Spleen (tissue), 11 donors: ENCODE data around the gene NTRK1. TPM values are rescaled to one million over a fixed set of nuclear protein-coding genes. Genes with fewer than 3 reads are reported as not detected.
A peak's percentile ranks its signal among the peaks of the same experiment; 100 is the strongest.

Experiments
- DNase-seq: peaks from one replicate; pipeline ENCODE4 v3.0.0-alpha.2; 2020
- H3K27ac ChIP-seq, 8 donors: fragments of 200-600 bp; sonication (generic) in 7 of 8; 1 replicate in 4 of 8; 2 replicates in 4 of 8; pipeline versions ENCODE4 v1.5.0 to v1.8.0; 2016 to 2021; ENCODE audit warnings: inconsistent platforms in 4 of 8, mild to moderate bottlenecking in 4 of 8, moderate library complexity in 1 of 8
- H3K27me3 ChIP-seq, 7 donors: fragments of 200-600 bp; sonication (generic) in 6 of 7; replicated peaks in 1 of 7; 1 replicate in 4 of 7; 2 replicates in 3 of 7; pipeline versions ENCODE4 v1.5.0 to v1.8.0; 2016 to 2021; ENCODE audit warnings: inconsistent platforms in 3 of 7, mild to moderate bottlenecking in 1 of 7
- H3K36me3 ChIP-seq, 6 donors: fragments of 200-600 bp; sonication (generic) in 5 of 6; 1 replicate in 4 of 6; 2 replicates in 2 of 6; pipeline versions ENCODE4 v1.5.0 to v1.8.0; 2016 to 2021; ENCODE audit warnings: inconsistent platforms in 2 of 6
- H3K4me1 ChIP-seq, 6 donors: fragments of 200-600 bp; sonication (generic) in 5 of 6; 1 replicate in 3 of 6; 2 replicates in 3 of 6; pipeline versions ENCODE4 v1.5.0 to v1.8.0; 2016 to 2021; ENCODE audit warnings: inconsistent platforms in 3 of 6
- H3K4me3 ChIP-seq, 8 donors: fragments of 200-600 bp; sonication (generic) in 7 of 8; 1 replicate in 4 of 8; 2 replicates in 4 of 8; pipeline versions ENCODE4 v1.5.0 to v1.8.0; 2016 to 2021; ENCODE audit warnings: inconsistent platforms in 4 of 8, mild to moderate bottlenecking in 4 of 8, moderate library complexity in 2 of 8
- H3K9me3 ChIP-seq, 8 donors: fragments of 200-600 bp; sonication (generic) in 7 of 8; 1 replicate in 4 of 8; 2 replicates in 4 of 8; pipeline versions ENCODE4 v1.5.0 to v1.8.0; 2016 to 2021; ENCODE audit warnings: inconsistent platforms in 4 of 8
- CTCF ChIP-seq, 11 experiments: fragments of 200-600 bp in 7 of 11; fragments of 450-650 bp in 4 of 11; sonication (generic) in 4 of 11; IDR thresholded peaks in 8 of 11; conservative IDR thresholded peaks in 3 of 11; 1 replicate in 7 of 11; 2 replicates in 4 of 11; pipeline versions ENCODE4 v1.4.0 to v1.8.0; 2016 to 2021; ENCODE audit warnings: antibody characterized with exemption in 11 of 11, inconsistent platforms in 4 of 11, mild to moderate bottlenecking in 1 of 11
- POLR2A ChIP-seq, 3 donors: fragments of 450-650 bp; IDR thresholded peaks; one replicate each; pipeline ENCODE4 v1.5.1; 2017; ENCODE audit warnings: antibody characterized with exemption in 3 of 3, mild to moderate bottlenecking in 1 of 3
- POLR2AphosphoS5 ChIP-seq, 3 donors: sonication (generic); formaldehyde crosslinking; IDR thresholded peaks; one replicate each; pipeline ENCODE4 v1.5.1; 2017; ENCODE audit warnings: antibody characterized with exemption in 3 of 3
- WGBS, 5 donors: extraction: QIAGEN DNeasy Blood & Tissue Kit in 3 of 5; methylation state at CpG; one replicate each; pipeline versions ENCODE4 v1.1.5 to v1.1.7; 2013 to 2018; 5-methylcytosine and 5-hydroxymethylcytosine counted together
- intact Hi-C: fragments of 100-400 bp; cut with DNase I; formaldehyde crosslinking; loops from one replicate; pipeline ENCODE4 v1.15.0; 2023; ENCODE audit warnings: low total_unique reads
- polyA plus RNA-seq, 3 donors: library from polyadenylated mRNA; stranded (reverse); fragments of 200-250 nt; gene quantifications; one replicate each; pipeline ENCODE4 v1.2.1, GENCODE V29; 2013
- total RNA-seq, 7 donors: library from RNA; depleted of rRNA in 3 of 7; stranded (reverse); fragments of >200 nt in 3 of 7; fragmentation: NEBNext Ultra II Directional in 4 of 7; extraction: Animal tissue kit (Norgen Biotek cat#: 25700) in 4 of 7; gene quantifications; one replicate each; pipeline versions ENCODE4 v1.1.0 to v1.2.1, GENCODE V29; 2016 to 2021
- donor health status: healthy with polysubstance abuse.
- donor health status: DM: no; HTN: no; CAD: no; lungs with moderate emphysema.
- donor health status: DM: no; HTN: no; CAD: no.
- donor health status: Bipolar disorder and iron deficiency.
- donor health status: healthy.
- donor health status: DM: no; HTN: no; CAD: no.
- donor health status: DM: yes; HTN: yes; CAD: no.

The NTRK1 gene
- total and polyA plus RNA-seq, 10 donors: 0.09 to 1.4 (median 0.24) TPM; not detected in 4

GRCh38 chr1:156822680-156823079 is 38.0 kb upstream of the NTRK1 start:
- WGBS, 5 donors: 55 to 77% (median 60%) methylated on average over 1 of the region's 1 CpG
- H3K9me3 ChIP-seq: no peaks in the 10 kb centered on the region
- no peak overlapping the region for H3K4me3 ChIP-seq
- peaks cover 0 to under 1% (median 0%) of the 10 kb centered on the region in 6 donors for H3K4me1 ChIP-seq
- no peak for TF ChIP-seq POLR2A (IDR thresholded peaks at IDR 0.05)
- no peak for TF ChIP-seq CTCF (IDR thresholded peaks at IDR 0.05 in 8 of 11, conservative IDR thresholded peaks at IDR 0.05 in 3 of 11)
- no peak for TF ChIP-seq POLR2AphosphoS5 (IDR thresholded peaks at IDR 0.05)
- no peaks in the 10 kb centered on the region for H3K36me3 ChIP-seq
- no peak overlapping the region for H3K27ac ChIP-seq
- intact Hi-C loops: no loop called here
- no peak for DNase-seq
- H3K27me3 ChIP-seq: no peaks in the 10 kb centered on the region

DNA sequence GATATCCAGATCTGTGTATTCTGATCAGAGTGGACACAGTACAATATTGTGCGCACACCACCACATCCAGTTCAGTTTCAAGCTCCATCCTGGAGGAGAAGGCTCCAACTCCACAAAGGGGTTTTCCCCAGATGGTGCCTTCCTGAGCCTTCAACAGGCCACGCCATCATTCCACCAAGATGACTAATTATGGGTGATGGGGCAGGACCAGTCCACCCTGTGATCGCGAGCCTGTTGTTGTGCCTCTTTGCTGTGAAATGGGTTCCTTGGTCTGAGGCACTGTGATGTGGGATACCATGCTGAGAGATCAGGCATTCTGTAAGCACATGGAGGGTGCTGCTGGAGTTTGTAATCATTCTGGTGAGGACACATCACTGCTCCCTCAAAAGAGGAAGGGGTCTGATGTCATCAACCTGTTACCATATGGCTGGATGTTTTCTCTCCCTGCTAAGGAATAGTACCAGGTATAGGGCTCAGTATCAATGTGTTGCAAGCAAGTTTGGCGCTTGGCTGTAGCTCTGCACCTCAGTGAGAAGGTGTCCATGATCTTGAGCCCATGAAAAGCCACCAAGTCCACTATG is 37.4 kb upstream of the NTRK1 start:
- Histone ChIP-seq H3K9me3 (no peaks in the 10 kb centered on the region), H3K27ac (no peak overlapping the region), H3K4me3 (no peak overlapping the region), H3K27me3 (no peaks in the 10 kb centered on the region), H3K4me1 (no peaks in the 10 kb centered on the region), H3K36me3 (no peaks in the 10 kb centered on the region)
- no peak for TF ChIP-seq POLR2A (IDR thresholded peaks at IDR 0.05)
- no peak for TF ChIP-seq POLR2AphosphoS5 (IDR thresholded peaks at IDR 0.05)
- no peak for TF ChIP-seq CTCF (IDR thresholded peaks at IDR 0.05 in 8 of 11, conservative IDR thresholded peaks at IDR 0.05 in 3 of 11)
- WGBS, 5 donors: 84 to 95% (median 88%) methylated on average over 5 of the region's 5 CpGs
- intact Hi-C loops: no loop called here
- no peak for DNase-seq

- no peaks in the 10 kb centered on the region for H3K9me3 ChIP-seq
- no peak for DNase-seq
- no peaks in the 10 kb centered on the region for H3K4me1 ChIP-seq
- no peaks in the 10 kb centered on the region for H3K27me3 ChIP-seq
- H3K4me3 ChIP-seq: no peak overlapping the region
- H3K36me3 ChIP-seq: no peaks in the 10 kb centered on the region
- H3K27ac ChIP-seq: no peak overlapping the region
- WGBS, 5 donors: 70 to 89% (median 79%) methylated on average over 1 of the region's 1 CpG
- intact Hi-C loops: no loop called here
- TF ChIP-seq POLR2A (IDR thresholded peaks at IDR 0.05) (no peak), POLR2AphosphoS5 (IDR thresholded peaks at IDR 0.05) (no peak), CTCF (IDR thresholded peaks at IDR 0.05 in 8 of 11, conservative IDR thresholded peaks at IDR 0.05 in 3 of 11) (no peak)
Measured at GRCh38 chr1:156826630-156827029, 34.0 kb upstream of the NTRK1 start.

- intact Hi-C loops: no loop called here
- TF ChIP-seq CTCF (IDR thresholded peaks at IDR 0.05 in 8 of 11, conservative IDR thresholded peaks at IDR 0.05 in 3 of 11) (no peak), POLR2AphosphoS5 (IDR thresholded peaks at IDR 0.05) (no peak), POLR2A (IDR thresholded peaks at IDR 0.05) (no peak)
- WGBS, 5 donors: 71 to 83% (median 73%) methylated on average over 18 of the region's 18 CpGs
- no peaks in the 10 kb centered on the region for H3K36me3 ChIP-seq
- peaks cover 0 to 9% (median 0%) of the 10 kb centered on the region in 7 donors for H3K27me3 ChIP-seq
- H3K9me3 ChIP-seq: no peaks in the 10 kb centered on the region
- H3K4me3 ChIP-seq: no peak overlapping the region
- peak; percentile 48 for DNase-seq
- no peak overlapping the region for H3K27ac ChIP-seq
- no peaks in the 10 kb centered on the region for H3K4me1 ChIP-seq
Measured at GRCh38 chr1:156828400-156829124, 32.1 kb upstream of the NTRK1 start.
